OCI-LY1 (cell line): ENCODE measurements around the gene DIAPH3.

Experiments
- H2AFZ ChIP-seq: fragments of 200-600 bp; sonication (generic), shearing (Covaris generic); 2 replicates; pipeline ENCODE4 v1.6.0; 2014; ENCODE audit warnings: antibody characterized with exemption, mild to moderate bottlenecking, low read length
- H3F3A ChIP-seq: fragments of 200-600 bp; sonication (generic), shearing (Covaris generic); 2 replicates; pipeline ENCODE4 v1.6.0; 2014; ENCODE audit warnings: mild to moderate bottlenecking, antibody characterized with exemption, low read length, moderate library complexity; ENCODE audit not compliant: insufficient read depth
- H3K27ac ChIP-seq: fragments of 200-600 bp; sonication (generic); 2 replicates; pipeline ENCODE4 v1.5.1; 2014; ENCODE audit warnings: low read length, mixed run types, mild to moderate bottlenecking, low read depth; ENCODE audit not compliant: poor library complexity, severe bottlenecking
- H3K27me3 ChIP-seq: fragments of 200-600 bp; sonication (generic); 2 replicates; pipeline ENCODE4 v1.6.0; 2014; ENCODE audit warnings: antibody characterized with exemption, mild to moderate bottlenecking, low read length, moderate library complexity; ENCODE audit not compliant: insufficient read depth
- H3K36me3 ChIP-seq: fragments of 200-600 bp; sonication (generic); 2 replicates; pipeline ENCODE4 v1.6.1; 2014; ENCODE audit warnings: mild to moderate bottlenecking, antibody characterized with exemption, low read length, moderate library complexity, mixed read lengths; ENCODE audit not compliant: insufficient read depth
- H3K4me1 ChIP-seq: fragments of 200-600 bp; sonication (generic); 2 replicates; pipeline ENCODE4 v1.5.1; 2014; ENCODE audit warnings: mild to moderate bottlenecking, low read length, moderate library complexity; ENCODE audit not compliant: insufficient read depth, severe bottlenecking
- H3K4me2 ChIP-seq: fragments of 200-600 bp; sonication (generic), shearing (Covaris generic); 2 replicates; pipeline ENCODE4 v1.6.1; 2014; ENCODE audit warnings: low read length
- H3K4me3 ChIP-seq: fragments of 200-600 bp; sonication (generic); 2 replicates; pipeline ENCODE4 v1.5.1; 2014; ENCODE audit warnings: low read length, low read depth, mild to moderate bottlenecking, mixed read lengths; ENCODE audit not compliant: poor library complexity, severe bottlenecking
- H3K79me2 ChIP-seq: fragments of 200-600 bp; shearing (Covaris generic); 2 replicates; pipeline ENCODE4 v1.6.1; 2016; ENCODE audit warnings: mixed run types, low read length, mixed read lengths; ENCODE audit not compliant: insufficient read depth
- H3K9ac ChIP-seq: fragments of 200-600 bp; sonication (generic), shearing (Covaris generic); 2 replicates; pipeline ENCODE4 v1.6.1; 2014; ENCODE audit warnings: mild to moderate bottlenecking, low read length, mixed read lengths
- H3K9me2 ChIP-seq: fragments of 200-600 bp; sonication (generic), shearing (Covaris generic); 2 replicates; pipeline ENCODE4 v1.6.1; 2014; ENCODE audit warnings: low read depth, mild to moderate bottlenecking, low read length, mixed read lengths
- H3K9me3 ChIP-seq: fragments of 200-600 bp; shearing (Covaris generic); 2 replicates; pipeline ENCODE4 v1.6.1; 2014; ENCODE audit warnings: low read length, mixed read lengths
- H4K20me1 ChIP-seq: fragments of 200-600 bp; sonication (generic), shearing (Covaris generic); 2 replicates; pipeline ENCODE4 v1.6.0; 2016; ENCODE audit warnings: mild to moderate bottlenecking, low read length; ENCODE audit not compliant: insufficient read depth
- CTCF ChIP-seq: fragments of 200-600 bp; sonication (generic), shearing (Covaris generic); IDR thresholded peaks from 2 replicates; pipeline ENCODE4 v1.5.1; 2017; ENCODE audit warnings: mild to moderate bottlenecking, antibody characterized with exemption, low read length, moderate library complexity, mixed read lengths
- EZH2 ChIP-seq: fragments of 200-600 bp; sonication (generic), shearing (Covaris generic); IDR thresholded peaks from 2 replicates; pipeline ENCODE4 v1.8.0; 2017; ENCODE audit warnings: borderline replicate concordance, mixed run types, mild to moderate bottlenecking, antibody characterized with exemption, low read length, moderate library complexity, mixed read lengths

DIAPH3 gene

GRCh38 chr13:59673286-59673685, 490.4 kb downstream of the DIAPH3 start:
- TF ChIP-seq EZH2 (no peak), CTCF (no peak)
- H3F3A ChIP-seq: no peaks in the 10 kb centered on the region
- H3K4me1 ChIP-seq: no peaks in the 10 kb centered on the region
- no peaks in the 10 kb centered on the region for H3K9me2 ChIP-seq
- no peaks in the 10 kb centered on the region for H4K20me1 ChIP-seq
- H2AFZ ChIP-seq: no peak overlapping the region
- no peak overlapping the region for H3K4me2 ChIP-seq
- no peak overlapping the region for H3K4me3 ChIP-seq
- no peaks in the 10 kb centered on the region for H3K27me3 ChIP-seq
- H3K9me3 ChIP-seq: no peaks in the 10 kb centered on the region
- H3K27ac ChIP-seq: no peak overlapping the region
- no peaks in the 10 kb centered on the region for H3K36me3 ChIP-seq
- H3K79me2 ChIP-seq: no peaks in the 10 kb centered on the region
- H3K9ac ChIP-seq: no peak overlapping the region

- no peaks in the 10 kb centered on the region for H3K9me3 ChIP-seq
- no peaks in the 10 kb centered on the region for H4K20me1 ChIP-seq
- TF ChIP-seq EZH2 (no peak), CTCF (no peak)
- no peak overlapping the region for H3K9ac ChIP-seq
- H3K4me1 ChIP-seq: no peaks in the 10 kb centered on the region
- no peaks in the 10 kb centered on the region for H3K79me2 ChIP-seq
- H3K36me3 ChIP-seq: no peaks in the 10 kb centered on the region
- no peaks in the 10 kb centered on the region for H3K27me3 ChIP-seq
- H3K9me2 ChIP-seq: no peaks in the 10 kb centered on the region
- no peak overlapping the region for H3K4me2 ChIP-seq
- no peak overlapping the region for H3K27ac ChIP-seq
- no peaks in the 10 kb centered on the region for H3F3A ChIP-seq
- H2AFZ ChIP-seq: no peak overlapping the region
- no peak overlapping the region for H3K4me3 ChIP-seq
Measured at GRCh38 chr13:59672445-59672844, 491.3 kb downstream of the DIAPH3 start.

GRCh38 chr13:59671881-59672280, 491.8 kb downstream of the DIAPH3 start:
- no peak overlapping the region for H3K27ac ChIP-seq
- H3F3A ChIP-seq: no peaks in the 10 kb centered on the region
- no peak overlapping the region for H3K9ac ChIP-seq
- H3K36me3 ChIP-seq: no peaks in the 10 kb centered on the region
- TF ChIP-seq CTCF (no peak), EZH2 (no peak)
- no peaks in the 10 kb centered on the region for H3K79me2 ChIP-seq
- H4K20me1 ChIP-seq: no peaks in the 10 kb centered on the region
- no peaks in the 10 kb centered on the region for H3K9me2 ChIP-seq
- no peaks in the 10 kb centered on the region for H3K4me1 ChIP-seq
- no peak overlapping the region for H2AFZ ChIP-seq
- H3K27me3 ChIP-seq: no peaks in the 10 kb centered on the region
- H3K4me2 ChIP-seq: no peak overlapping the region
- H3K4me3 ChIP-seq: no peak overlapping the region
- no peaks in the 10 kb centered on the region for H3K9me3 ChIP-seq
